ENCODE data around the gene DLAT. TPM values are rescaled to one million over a fixed set of nuclear protein-coding genes. Genes with fewer than 3 reads are reported as not detected.

DLAT gene
- total RNA-seq (2021) (90.8 and 94.1 TPM in 2 replicates), Bru-seq, nascent RNA (percentile 89 among the genes with signal in this experiment), BruChase-seq, experiment 1, labeled RNA remaining after a 2-hour chase (percentile 91 among the genes with signal in this experiment), BruChase-seq, experiment 2, labeled RNA remaining after a 6-hour chase (percentile 95 among the genes with signal in this experiment)
- long read RNA-seq, full-length matches to known transcripts = 306 of 340 reads
- long read RNA-seq, partial matches to known transcripts = 7 of 340 reads
- long read RNA-seq, other reads (novel, unspliced or antisense) = 27 of 340 reads

DNA sequence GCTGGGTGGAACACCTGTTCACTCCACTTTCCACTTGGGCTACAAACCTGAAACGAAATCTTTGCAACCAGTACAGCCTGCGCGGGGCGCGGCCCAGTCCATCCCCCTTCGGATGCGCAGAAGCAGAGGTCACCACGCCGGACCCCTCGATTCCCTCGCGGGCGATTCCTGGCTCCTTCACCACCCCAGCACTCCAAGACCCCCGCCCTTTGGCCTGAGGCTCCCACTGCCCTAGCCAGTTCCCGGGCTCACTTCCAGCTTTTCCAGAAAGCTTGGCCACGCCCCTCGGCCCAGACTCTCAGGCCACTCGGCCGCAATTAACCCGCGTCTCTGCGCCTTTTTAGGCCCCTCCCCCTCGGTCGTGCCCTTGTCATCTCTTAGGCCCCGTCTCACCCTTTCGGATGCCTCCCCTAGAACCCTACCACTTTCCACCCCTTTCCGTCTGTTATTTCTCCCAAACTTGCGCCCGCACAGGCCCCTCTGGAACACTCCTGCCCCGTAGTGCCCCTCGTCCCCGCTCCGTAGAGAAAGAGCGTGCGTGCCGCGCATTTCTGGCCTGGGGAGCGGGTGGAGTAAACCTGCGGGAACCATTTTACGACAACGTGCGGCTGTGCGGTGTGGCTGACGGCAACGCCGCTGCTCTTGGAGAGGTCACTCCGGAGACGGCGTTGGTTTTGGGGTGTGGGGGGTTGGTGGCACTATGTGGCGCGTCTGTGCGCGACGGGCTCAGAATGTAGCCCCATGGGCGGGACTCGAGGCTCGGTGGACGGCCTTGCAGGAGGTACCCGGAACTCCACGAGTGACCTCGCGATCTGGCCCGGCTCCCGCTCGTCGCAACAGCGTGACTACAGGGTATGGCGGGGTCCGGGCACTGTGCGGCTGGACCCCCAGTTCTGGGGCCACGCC lies at the start of gene DLAT:
DLAT (plus strand) TSS at position 636 of the 906 bp plus-strand sequence; CDS start at position 701, 65 bp downstream.
- peak within 1 kb of the TSS; percentile 77 for H3K4me3 ChIP-seq (ENCODE audit: low read depth, low read length, poor library complexity, severe bottlenecking)
- H3K27me3 ChIP-seq (replicated peaks; ENCODE audit: insufficient read depth, low read depth, low read length, poor library complexity) = no peaks in the 10 kb centered on the region
- ChIA-PET POLR2A (ENCODE audit: low non-redundant PET) (no interaction called here), CTCF (no interaction called here)
- DNase-seq (ENCODE audit: low spot score) = peak; percentile 95
- intact Hi-C loops (cut with micrococcal nuclease; ENCODE audit: unreplicated experiment) = loop anchor here (10.0 kb wide), 1 partner anchor 150 kb away; the partner anchor contains the start of genes ALG9, CFAP68 and FDXACB1
- no TSS peak for BruUV-seq (replicated peaks)
- TF ChIP-seq, protein P1, sequence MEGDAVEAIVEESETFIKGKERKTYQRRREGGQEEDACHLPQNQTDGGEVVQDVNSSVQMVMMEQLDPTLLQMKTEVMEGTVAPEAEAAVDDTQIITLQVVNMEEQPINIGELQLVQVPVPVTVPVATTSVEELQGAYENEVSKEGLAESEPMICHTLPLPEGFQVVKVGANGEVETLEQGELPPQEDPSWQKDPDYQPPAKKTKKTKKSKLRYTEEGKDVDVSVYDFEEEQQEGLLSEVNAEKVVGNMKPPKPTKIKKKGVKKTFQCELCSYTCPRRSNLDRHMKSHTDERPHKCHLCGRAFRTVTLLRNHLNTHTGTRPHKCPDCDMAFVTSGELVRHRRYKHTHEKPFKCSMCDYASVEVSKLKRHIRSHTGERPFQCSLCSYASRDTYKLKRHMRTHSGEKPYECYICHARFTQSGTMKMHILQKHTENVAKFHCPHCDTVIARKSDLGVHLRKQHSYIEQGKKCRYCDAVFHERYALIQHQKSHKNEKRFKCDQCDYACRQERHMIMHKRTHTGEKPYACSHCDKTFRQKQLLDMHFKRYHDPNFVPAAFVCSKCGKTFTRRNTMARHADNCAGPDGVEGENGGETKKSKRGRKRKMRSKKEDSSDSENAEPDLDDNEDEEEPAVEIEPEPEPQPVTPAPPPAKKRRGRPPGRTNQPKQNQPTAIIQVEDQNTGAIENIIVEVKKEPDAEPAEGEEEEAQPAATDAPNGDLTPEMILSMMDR (conservative IDR thresholded peaks at IDR 0.05; ENCODE audit: low read depth, low read length) = no peak
- no peak for TF ChIP-seq EZH2 (IDR thresholded peaks at IDR 0.05; ENCODE audit: borderline replicate concordance, low read depth, low read length, poor library complexity, severe bottlenecking)
- no peaks in the 10 kb centered on the region for H3K9me3 ChIP-seq (ENCODE audit: low read depth, low read length, poor library complexity, severe bottlenecking)
- peaks cover 23% of the 10 kb centered on the region for H3K36me3 ChIP-seq (ENCODE audit: insufficient read depth, low read length, poor library complexity, severe bottlenecking)
- peak within 1 kb of the TSS; percentile 88 for H3K27ac ChIP-seq (ENCODE audit: low read depth, low read length, poor library complexity, severe bottlenecking)
- H3K4me1 ChIP-seq (ENCODE audit: insufficient read depth, low read length, poor library complexity, severe bottlenecking) = peaks cover 13% of the 10 kb centered on the region

DNA sequence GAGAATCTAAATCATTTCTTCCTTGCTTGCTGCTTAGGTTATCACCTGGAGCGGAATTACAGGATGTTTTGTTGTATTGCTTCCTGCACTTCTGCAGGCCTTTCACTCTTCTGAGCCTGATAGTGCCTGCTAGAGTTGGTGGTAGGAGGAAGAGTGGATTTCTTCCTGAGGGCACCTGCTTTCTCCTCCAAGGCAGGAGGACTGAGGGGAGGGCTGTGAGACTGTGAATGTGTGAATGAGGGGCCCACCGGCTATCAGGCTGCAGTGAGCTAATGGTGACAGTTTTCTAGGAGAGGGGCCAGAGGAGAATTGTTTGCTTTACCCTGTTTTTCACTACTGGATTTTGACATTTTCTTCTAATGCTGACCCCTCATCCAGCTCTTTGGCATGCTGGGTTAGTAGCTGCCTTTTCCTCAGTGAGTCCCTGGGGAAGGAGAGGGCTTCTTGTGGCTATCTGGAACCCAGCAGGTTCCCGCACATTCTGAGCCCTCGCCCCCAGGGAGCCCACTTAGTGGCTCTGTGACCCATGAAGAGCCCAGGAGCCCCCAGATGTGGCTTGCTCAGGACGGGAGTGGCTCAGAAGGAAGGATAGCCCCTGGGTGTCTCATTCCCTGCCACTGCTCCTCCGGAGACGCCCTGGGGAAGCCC lies 49.0 kb upstream of the DLAT start:
- TF ChIP-seq, protein P1 (conservative IDR thresholded peaks at IDR 0.05; ENCODE audit: low read depth, low read length) = no peak
- TF ChIP-seq EZH2 (IDR thresholded peaks at IDR 0.05; ENCODE audit: borderline replicate concordance, low read depth, low read length, poor library complexity, severe bottlenecking) = no peak
- no peak for DNase-seq (ENCODE audit: low spot score)
- Histone ChIP-seq H3K27me3 (replicated peaks; ENCODE audit: insufficient read depth, low read depth, low read length, poor library complexity) (no peaks in the 10 kb centered on the region), H3K27ac (ENCODE audit: low read depth, low read length, poor library complexity, severe bottlenecking) (no peak overlapping the region), H3K4me1 (ENCODE audit: insufficient read depth, low read length, poor library complexity, severe bottlenecking) (peaks cover 14% of the 10 kb centered on the region), H3K4me3 (ENCODE audit: low read depth, low read length, poor library complexity, severe bottlenecking) (no peak overlapping the region), H3K36me3 (ENCODE audit: insufficient read depth, low read length, poor library complexity, severe bottlenecking) (no peaks in the 10 kb centered on the region), H3K9me3 (ENCODE audit: low read depth, low read length, poor library complexity, severe bottlenecking) (no peaks in the 10 kb centered on the region)
- POLR2A ChIA-PET (ENCODE audit: low non-redundant PET) = no interaction called here
- intact Hi-C loops (cut with micrococcal nuclease; ENCODE audit: unreplicated experiment) = loop anchor here (5.0 kb wide), 1 partner anchor 99 kb away; the partner anchor contains the start of genes CFAP68 and FDXACB1
- BruUV-seq (replicated peaks) = no TSS peak
- CTCF ChIA-PET = no interaction called here

DNA sequence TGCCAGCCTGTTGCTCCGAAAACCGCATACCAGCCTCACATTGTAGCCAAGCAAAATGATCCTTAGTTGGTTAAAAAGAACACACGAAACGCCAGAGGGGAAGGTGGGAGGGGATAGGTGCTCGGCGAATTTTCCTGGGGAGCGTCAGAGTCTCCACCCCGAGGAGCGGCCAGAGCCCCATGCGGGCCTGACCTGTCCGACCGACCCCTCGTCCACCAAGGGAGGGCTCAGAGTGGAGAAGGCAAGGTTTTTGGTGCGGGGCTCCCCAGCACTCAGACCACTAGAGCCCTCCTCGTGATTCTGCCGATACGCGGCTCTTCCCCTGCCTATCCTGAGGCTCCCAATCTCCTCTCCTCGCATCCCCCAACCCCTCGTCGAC lies 48.5 kb upstream of the DLAT start:
- ChIA-PET CTCF (no interaction called here), POLR2A (ENCODE audit: low non-redundant PET) (no interaction called here)
- no peaks in the 10 kb centered on the region for H3K36me3 ChIP-seq (ENCODE audit: insufficient read depth, low read length, poor library complexity, severe bottlenecking)
- DNase-seq (ENCODE audit: low spot score) = no peak
- TF ChIP-seq EZH2 (IDR thresholded peaks at IDR 0.05; ENCODE audit: borderline replicate concordance, low read depth, low read length, poor library complexity, severe bottlenecking) = no peak
- TF ChIP-seq, protein P1 (conservative IDR thresholded peaks at IDR 0.05; ENCODE audit: low read depth, low read length) = no peak
- intact Hi-C loops (cut with micrococcal nuclease; ENCODE audit: unreplicated experiment) = loop anchor here (5.0 kb wide), 1 partner anchor 99 kb away; the partner anchor contains the start of genes CFAP68 and FDXACB1
- H3K4me1 ChIP-seq (ENCODE audit: insufficient read depth, low read length, poor library complexity, severe bottlenecking) = peaks cover 14% of the 10 kb centered on the region
- no TSS peak for BruUV-seq (replicated peaks)
- peak overlapping the region; percentile 53 for H3K4me3 ChIP-seq (ENCODE audit: low read depth, low read length, poor library complexity, severe bottlenecking)
- no peaks in the 10 kb centered on the region for H3K9me3 ChIP-seq (ENCODE audit: low read depth, low read length, poor library complexity, severe bottlenecking)
- H3K27me3 ChIP-seq (replicated peaks; ENCODE audit: insufficient read depth, low read depth, low read length, poor library complexity) = no peaks in the 10 kb centered on the region
- no peak overlapping the region for H3K27ac ChIP-seq (ENCODE audit: low read depth, low read length, poor library complexity, severe bottlenecking)
